DND-41 (cell line): Measurements from ENCODE around the gene RNF13.

Experiments used
- ATAC-seq: fragments of 200-7000 bp; cut with Tn5 transposase; 3 replicates; pipeline ENCODE4 v1.9.1; 2021; ENCODE audit warnings: low read depth; ENCODE audit not compliant: insufficient read depth
- DNase-seq: peaks from one replicate; pipeline ENCODE4 v3.0.0-alpha.2; 2020
- H2AFZ ChIP-seq: 2 replicates; pipeline ENCODE4 v1.6.0; 2012; ENCODE audit warnings: low read depth, low read length
- H3K27ac ChIP-seq: 2 replicates; pipeline ENCODE4 v1.5.1; 2012; ENCODE audit warnings: low read length, inconsistent platforms
- H3K27me3 ChIP-seq: fragments of 200-600 bp; sonication (generic); 2 replicates; pipeline ENCODE4 v1.6.0; 2012; ENCODE audit warnings: low read length, mild to moderate bottlenecking, inconsistent platforms; ENCODE audit not compliant: insufficient read depth, poor library complexity
- H3K36me3 ChIP-seq: 2 replicates; pipeline ENCODE4 v1.5.1; 2012; ENCODE audit warnings: low read length, inconsistent platforms; ENCODE audit not compliant: insufficient read depth
- H3K4me1 ChIP-seq: 2 replicates; pipeline ENCODE4 v1.5.1; 2012; ENCODE audit warnings: mild to moderate bottlenecking, low read length; ENCODE audit not compliant: insufficient read depth
- H3K4me2 ChIP-seq: 2 replicates; pipeline ENCODE4 v1.6.0; 2012; ENCODE audit warnings: mild to moderate bottlenecking, moderate library complexity, low read length, inconsistent platforms; ENCODE audit not compliant: insufficient read depth
- H3K4me3 ChIP-seq, 2 experiments: fragments of 200-600 bp in 1 of 2; shearing (Covaris generic) in 1 of 2; 2 replicates each; pipeline ENCODE4 v1.5.1; 2012 to 2016; ENCODE audit warnings: inconsistent platforms in 2 of 2, low read length in 2 of 2, mild to moderate bottlenecking in 2 of 2, low read depth in 1 of 2, moderate library complexity in 1 of 2
- H3K79me2 ChIP-seq: 2 replicates; pipeline ENCODE4 v1.6.0; 2012; ENCODE audit warnings: low read length, inconsistent platforms; ENCODE audit not compliant: insufficient read depth
- H3K9ac ChIP-seq: 2 replicates; pipeline ENCODE4 v1.6.0; 2012; ENCODE audit warnings: low read depth, mild to moderate bottlenecking, inconsistent platforms, low read length, moderate library complexity
- H3K9me3 ChIP-seq: 2 replicates; pipeline ENCODE4 v1.5.1; 2012; ENCODE audit warnings: low read length, moderate library complexity, mild to moderate bottlenecking, inconsistent platforms; ENCODE audit not compliant: insufficient read depth, severe bottlenecking
- H4K20me1 ChIP-seq: 2 replicates; pipeline ENCODE4 v1.6.0; 2012; ENCODE audit warnings: low read length; ENCODE audit not compliant: insufficient read depth
- CTCF ChIP-seq: IDR thresholded peaks from 2 replicates; pipeline ENCODE4 v1.5.1; 2012; ENCODE audit warnings: borderline replicate concordance, low read length, moderate library complexity, mild to moderate bottlenecking; ENCODE audit not compliant: poor library complexity, severe bottlenecking; ENCODE audit errors: extremely low read depth
- EZH2 ChIP-seq: IDR thresholded peaks from 3 replicates; pipeline ENCODE4 v1.6.1; 2012; ENCODE audit warnings: borderline replicate concordance, low read depth, mild to moderate bottlenecking, moderate library complexity, low read length, inconsistent platforms; ENCODE audit not compliant: severe bottlenecking

Gene RNF13

GRCh38 chr3:149895339-149895738 is 82.3 kb downstream of the RNF13 start:
- Histone ChIP-seq H3K27me3 (no peaks in the 10 kb centered on the region), H3K9me3 (no peaks in the 10 kb centered on the region), H3K36me3 (peaks cover 20% of the 10 kb centered on the region; the same call in 1 of the 2 replicates), H3K27ac (no peak overlapping the region), H4K20me1 (no peaks in the 10 kb centered on the region), H3K9ac (no peak overlapping the region), H3K4me1 (no peaks in the 10 kb centered on the region), H3K4me2 (no peak overlapping the region), H3K79me2 (no peaks in the 10 kb centered on the region), H3K4me3 (no peak overlapping the region), H2AFZ (no peak overlapping the region)
- no peak for ATAC-seq
- TF ChIP-seq CTCF = no peak
- no peak for TF ChIP-seq EZH2
- no peak for DNase-seq

GRCh38 chr3:149895769-149896168 is 82.8 kb downstream of the RNF13 start:
- ATAC-seq = no peak
- DNase-seq = no peak
- Histone ChIP-seq H3K9me3 (no peaks in the 10 kb centered on the region), H4K20me1 (no peaks in the 10 kb centered on the region), H2AFZ (no peak overlapping the region), H3K4me3 (no peak overlapping the region), H3K27me3 (no peaks in the 10 kb centered on the region), H3K9ac (no peak overlapping the region), H3K4me1 (no peaks in the 10 kb centered on the region), H3K79me2 (no peaks in the 10 kb centered on the region), H3K4me2 (no peak overlapping the region), H3K36me3 (peaks cover 20% of the 10 kb centered on the region; the same call in 1 of the 2 replicates), H3K27ac (no peak overlapping the region)
- TF ChIP-seq EZH2 = no peak
- no peak for TF ChIP-seq CTCF

- H3K27me3 ChIP-seq = no peaks in the 10 kb centered on the region
- no peaks in the 10 kb centered on the region for H4K20me1 ChIP-seq
- no peak for ATAC-seq
- no peak overlapping the region for H2AFZ ChIP-seq
- TF ChIP-seq CTCF (no peak), EZH2 (no peak)
- H3K79me2 ChIP-seq = no peaks in the 10 kb centered on the region
- H3K4me2 ChIP-seq = no peak overlapping the region
- no peaks in the 10 kb centered on the region for H3K4me1 ChIP-seq
- H3K9ac ChIP-seq = no peak overlapping the region
- no peak for DNase-seq
- no peaks in the 10 kb centered on the region for H3K9me3 ChIP-seq
- H3K27ac ChIP-seq = no peak overlapping the region
- peaks cover 20% of the 10 kb centered on the region; the same call in 1 of the 2 replicates for H3K36me3 ChIP-seq
- H3K4me3 ChIP-seq = no peak overlapping the region
Measured at GRCh38 chr3:149898771-149899170, 85.8 kb downstream of the RNF13 start.

- Histone ChIP-seq H3K9ac (no peak overlapping the region), H3K27me3 (no peaks in the 10 kb centered on the region), H4K20me1 (no peaks in the 10 kb centered on the region), H3K27ac (no peak overlapping the region), H3K4me1 (no peaks in the 10 kb centered on the region), H3K9me3 (no peaks in the 10 kb centered on the region), H3K79me2 (no peaks in the 10 kb centered on the region), H3K36me3 (peaks cover 14% of the 10 kb centered on the region; the same call in 1 of the 2 replicates), H3K4me2 (no peak overlapping the region), H3K4me3 (no peak overlapping the region), H2AFZ (no peak overlapping the region)
- TF ChIP-seq EZH2 (no peak), CTCF (no peak)
- ATAC-seq (no peak), DNase-seq (no peak)
Measured at GRCh38 chr3:149900322-149900721, 87.3 kb downstream of the RNF13 start.
